ENCODE data around the gene ZCRB1. TPM values are rescaled to one million over a fixed set of nuclear protein-coding genes. Genes with fewer than 3 reads are reported as not detected.
A peak's percentile ranks its signal among the peaks of the same experiment; 100 is the strongest.

The ZCRB1 gene
- total RNA-seq, 1 donor from 2014 or later, result 57.5 TPM

GRCh38 chr12:42326541-42327226 lies 790 bp upstream of the ZCRB1 start:
- Mint-ChIP-seq H3K36me3 (ENCODE audit: low read depth) (peaks cover 1% of the 10 kb centered on the region), H3K9me3 (ENCODE audit: low read depth) (no peaks in the 10 kb centered on the region), H3K27me3 (ENCODE audit: low read depth) (no peaks in the 10 kb centered on the region), H3K4me3 (ENCODE audit: unreplicated experiment) (peak overlapping the region; percentile 95), H3K4me1 (ENCODE audit: low read depth) (peaks cover 38% of the 10 kb centered on the region), H3K27ac (ENCODE audit: unreplicated experiment) (peak overlapping the region; percentile 94)
- DNase-seq (ENCODE audit: low spot score), result no peak
- no peak for TF ChIP-seq CTCF (IDR thresholded peaks at IDR 0.05)

- DNase-seq (ENCODE audit: low spot score), result no peak
- Mint-ChIP-seq H3K9me3 (ENCODE audit: low read depth) (no peaks in the 10 kb centered on the region), H3K36me3 (ENCODE audit: low read depth) (peaks cover 7% of the 10 kb centered on the region), H3K4me3 (ENCODE audit: unreplicated experiment) (peak overlapping the region; percentile 95), H3K27ac (ENCODE audit: unreplicated experiment) (peak overlapping the region; percentile 94), H3K27me3 (ENCODE audit: low read depth) (no peaks in the 10 kb centered on the region), H3K4me1 (ENCODE audit: low read depth) (peaks cover 33% of the 10 kb centered on the region)
- TF ChIP-seq CTCF (IDR thresholded peaks at IDR 0.05), result no peak
These were observed 605 bp downstream of the ZCRB1 start for GRCh38 chr12:42325326-42325652.

DNA sequence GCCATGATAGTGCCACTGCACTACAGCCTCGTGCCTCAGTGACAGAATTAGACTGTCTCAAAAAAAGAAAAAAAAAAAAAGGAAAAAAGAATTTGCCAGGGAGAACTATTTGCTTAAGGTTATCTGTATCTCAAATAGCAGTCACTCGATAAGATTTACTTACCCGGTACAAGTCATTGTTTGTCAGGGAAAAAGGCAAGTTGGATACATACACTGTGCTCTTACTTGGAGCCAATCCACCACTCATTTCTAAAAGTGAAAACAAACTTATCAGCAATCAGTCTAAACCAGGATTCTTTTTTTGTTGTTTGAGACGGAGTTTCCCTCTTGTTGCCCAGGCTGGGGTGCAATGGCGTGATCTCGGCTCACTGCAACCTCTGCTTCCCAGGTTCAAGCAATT lies 2.0 kb downstream of the ZCRB1 start:
- DNase-seq (ENCODE audit: low spot score), result no peak
- Mint-ChIP-seq H3K9me3 (ENCODE audit: low read depth) (no peaks in the 10 kb centered on the region), H3K4me1 (ENCODE audit: low read depth) (peaks cover 29% of the 10 kb centered on the region), H3K27ac (ENCODE audit: unreplicated experiment) (no peak overlapping the region), H3K36me3 (ENCODE audit: low read depth) (peaks cover 7% of the 10 kb centered on the region), H3K27me3 (ENCODE audit: low read depth) (no peaks in the 10 kb centered on the region), H3K4me3 (ENCODE audit: unreplicated experiment) (no peak overlapping the region)
- no peak for TF ChIP-seq CTCF (IDR thresholded peaks at IDR 0.05)

GRCh38 chr12:42322567-42322966 lies 3.3 kb downstream of the ZCRB1 start:
- Mint-ChIP-seq H3K9me3 (ENCODE audit: low read depth) (no peaks in the 10 kb centered on the region), H3K27me3 (ENCODE audit: low read depth) (no peaks in the 10 kb centered on the region), H3K36me3 (ENCODE audit: low read depth) (peaks cover 7% of the 10 kb centered on the region), H3K4me3 (ENCODE audit: unreplicated experiment) (no peak overlapping the region), H3K4me1 (ENCODE audit: low read depth) (peaks cover 17% of the 10 kb centered on the region), H3K27ac (ENCODE audit: unreplicated experiment) (no peak overlapping the region)
- DNase-seq (ENCODE audit: low spot score), result no peak
- TF ChIP-seq CTCF (IDR thresholded peaks at IDR 0.05), result no peak

GRCh38 chr12:42320796-42321195 lies 5.1 kb downstream of the ZCRB1 start:
- peaks cover 8% of the 10 kb centered on the region for H3K36me3 Mint-ChIP-seq (ENCODE audit: low read depth)
- TF ChIP-seq CTCF (IDR thresholded peaks at IDR 0.05), result no peak
- H3K4me1 Mint-ChIP-seq (ENCODE audit: low read depth), result peaks cover 8% of the 10 kb centered on the region
- H3K9me3 Mint-ChIP-seq (ENCODE audit: low read depth), result no peaks in the 10 kb centered on the region
- no peaks in the 10 kb centered on the region for H3K27me3 Mint-ChIP-seq (ENCODE audit: low read depth)
- no peak overlapping the region for H3K27ac Mint-ChIP-seq (ENCODE audit: unreplicated experiment)
- H3K4me3 Mint-ChIP-seq (ENCODE audit: unreplicated experiment), result no peak overlapping the region
- no peak for DNase-seq (ENCODE audit: low spot score)

All from chondrocyte (in vitro differentiated cells).